A172 (cell line): ENCODE data around the gene PDE1C. TPM values are rescaled to one million over a fixed set of nuclear protein-coding genes. Genes with fewer than 3 reads are reported as not detected.

Experiments
- DNase-seq: peaks from one replicate; pipeline ENCODE4 v3.0.0-alpha.2; 2015; ENCODE audit warnings: low spot score
- total RNA-seq: library from RNA; depleted of rRNA; stranded (reverse); fragments of >200 nt; shearing (Covaris generic); gene quantifications from 2 replicates; pipeline ENCODE4 v1.2.3, GENCODE V29; 2014

The PDE1C gene
- total RNA-seq, 1 experiment from 2014 or later: 140 TPM

- DNase-seq: no peak
Observed at GRCh38 chr7:31995134-31995533, 75.1 kb downstream of the PDE1C start.

- no peak for DNase-seq
Observed at GRCh38 chr7:31991846-31992245, 78.4 kb downstream of the PDE1C start.

- no peak for DNase-seq
Observed at GRCh38 chr7:31991406-31991805, 78.8 kb downstream of the PDE1C start.

GRCh38 chr7:31986878-31987518 is 83.2 kb downstream of the PDE1C start:
- DNase-seq: no peak

GRCh38 chr7:31982962-31983361 is 87.2 kb downstream of the PDE1C start:
- DNase-seq: no peak

- DNase-seq: no peak
Observed at GRCh38 chr7:31981874-31982390, 88.3 kb downstream of the PDE1C start.

GRCh38 chr7:31979690-31980330 is 90.4 kb downstream of the PDE1C start:
- DNase-seq: no peak

- no peak for DNase-seq
Observed at GRCh38 chr7:31975546-31975945, 94.7 kb downstream of the PDE1C start.

- DNase-seq: no peak
Observed at GRCh38 chr7:31974351-31974750, 95.9 kb downstream of the PDE1C start.

GRCh38 chr7:31971049-31971667 is 99.0 kb downstream of the PDE1C start:
- no peak for DNase-seq

GRCh38 chr7:31970501-31970900 is 99.7 kb downstream of the PDE1C start:
- no peak for DNase-seq

- DNase-seq: no peak
Observed at GRCh38 chr7:31963569-31964175, 106.5 kb downstream of the PDE1C start.

GRCh38 chr7:31962246-31962645 is 108.0 kb downstream of the PDE1C start:
- DNase-seq: no peak

- no peak for DNase-seq
Observed at GRCh38 chr7:31958226-31958625, 112.0 kb downstream of the PDE1C start.

GRCh38 chr7:31957756-31958155 is 112.5 kb downstream of the PDE1C start:
- peak; percentile 40 for DNase-seq

GRCh38 chr7:31957090-31957720 is 113.0 kb downstream of the PDE1C start:
- DNase-seq: peak; percentile 81

GRCh38 chr7:31955641-31956040 is 114.6 kb downstream of the PDE1C start:
- no peak for DNase-seq

GRCh38 chr7:31955021-31955420 is 115.2 kb downstream of the PDE1C start:
- peak; percentile 75 for DNase-seq

- DNase-seq: no peak
Observed at GRCh38 chr7:31954500-31954899, 115.7 kb downstream of the PDE1C start.

GRCh38 chr7:31953432-31953831 is 116.8 kb downstream of the PDE1C start:
- DNase-seq: no peak

- peak; percentile 75 for DNase-seq
Observed at GRCh38 chr7:31950091-31950755, 120.0 kb downstream of the PDE1C start.

- DNase-seq: peak; percentile 92
Observed at GRCh38 chr7:31948029-31948428, 122.2 kb downstream of the PDE1C start.
